ENCODE measurements around the gene SPANXN5.
"Not testable (repeated sequence)": the region's sequence is repeated elsewhere in the genome, so short reads cannot be mapped to it uniquely, and the experiment has no call there.

The SPANXN5 gene

GRCh38 chrX:52797327-52797726 is at the start of gene SPANXN5:
TSS of gene SPANXN5 (minus strand) at chrX:52797427. CDS start at chrX:52797348, 79 bp downstream.
- DNase-seq (ENCODE audit: low read depth in 2 of 2), result not testable (repeated sequence)

GRCh38 chrX:52843619-52844018 is 46.4 kb upstream of the SPANXN5 start:
- not testable (repeated sequence) for DNase-seq (ENCODE audit: low read depth in 2 of 2)

GRCh38 chrX:52839137-52839536 is 41.9 kb upstream of the SPANXN5 start:
- no peak for DNase-seq (ENCODE audit: low read depth in 2 of 2)

GRCh38 chrX:52830551-52830950 is 33.3 kb upstream of the SPANXN5 start:
- DNase-seq (ENCODE audit: low read depth in 2 of 2), result no peak

GRCh38 chrX:52824608-52825007 is 27.4 kb upstream of the SPANXN5 start:
- no peak for DNase-seq (ENCODE audit: low read depth in 2 of 2)

GRCh38 chrX:52821079-52821760 is 24.0 kb upstream of the SPANXN5 start:
- DNase-seq (ENCODE audit: low read depth in 2 of 2), result no peak

- no peak for DNase-seq (ENCODE audit: low read depth in 2 of 2)
Observed at GRCh38 chrX:52819788-52820187, 22.6 kb upstream of the SPANXN5 start.

- no peak for DNase-seq (ENCODE audit: low read depth in 2 of 2)
Observed at GRCh38 chrX:52811065-52811625, 13.9 kb upstream of the SPANXN5 start, which contains the start of gene XAGE5. TSS of gene XAGE5 (plus strand) at chrX:52811287. CDS start at chrX:52812567, 1,280 bp downstream.

- DNase-seq (ENCODE audit: low read depth in 2 of 2), result not testable (repeated sequence)
Observed at GRCh38 chrX:52804876-52805275, 7.6 kb upstream of the SPANXN5 start.

- not testable (repeated sequence) for DNase-seq (ENCODE audit: low read depth in 2 of 2)
Observed at GRCh38 chrX:52773504-52773903, 23.7 kb downstream of the SPANXN5 start.

- DNase-seq (ENCODE audit: low read depth in 2 of 2), result not testable (repeated sequence)
Observed at GRCh38 chrX:52765983-52766382, 31.2 kb downstream of the SPANXN5 start.

GRCh38 chrX:52750952-52751351 is 46.3 kb downstream of the SPANXN5 start, which contains the start of gene SSX2B:
TSS of gene SSX2B (plus strand) at chrX:52751252. CDS start at chrX:52752681, 1,429 bp downstream.
- not testable (repeated sequence) for DNase-seq (ENCODE audit: low read depth in 2 of 2)
